ENCODE measurements around the gene NFIA.

The NFIA gene

DNA sequence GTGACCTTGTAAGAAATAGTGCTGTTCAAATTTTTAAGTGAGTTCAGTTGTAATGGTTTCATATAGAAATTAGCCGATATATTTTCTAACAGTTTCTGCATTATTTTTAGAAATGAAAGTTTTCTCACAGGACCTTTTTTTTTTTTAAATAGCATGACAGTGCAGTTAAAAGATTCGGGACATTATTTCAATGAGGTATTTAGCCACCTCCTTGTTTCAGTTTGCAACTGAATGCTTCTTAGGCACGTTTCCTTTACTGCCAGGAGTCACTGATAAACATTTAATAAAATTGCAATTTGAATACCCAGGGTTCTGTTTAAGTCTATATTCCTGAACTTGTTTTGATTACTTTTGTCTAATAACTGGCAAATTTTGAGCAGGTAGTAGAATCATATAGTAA is 337.9 kb downstream of the NFIA start:
- DNase-seq = no peak

- no peak for DNase-seq
Measured at GRCh38 chr1:61420909-61421835, 338.8 kb downstream of the NFIA start.

GRCh38 chr1:61423643-61424042 is 341.3 kb downstream of the NFIA start:
- DNase-seq = no peak

GRCh38 chr1:61424382-61424781 is 342.0 kb downstream of the NFIA start:
- no peak for DNase-seq

GRCh38 chr1:61425040-61425439 is 342.7 kb downstream of the NFIA start:
- no peak for DNase-seq

- no peak for DNase-seq
Measured at GRCh38 chr1:61426254-61426653, 343.9 kb downstream of the NFIA start.

- DNase-seq = no peak
Measured at GRCh38 chr1:61426885-61427284, 344.5 kb downstream of the NFIA start.

GRCh38 chr1:61427510-61427909 is 345.1 kb downstream of the NFIA start:
- no peak for DNase-seq

DNA sequence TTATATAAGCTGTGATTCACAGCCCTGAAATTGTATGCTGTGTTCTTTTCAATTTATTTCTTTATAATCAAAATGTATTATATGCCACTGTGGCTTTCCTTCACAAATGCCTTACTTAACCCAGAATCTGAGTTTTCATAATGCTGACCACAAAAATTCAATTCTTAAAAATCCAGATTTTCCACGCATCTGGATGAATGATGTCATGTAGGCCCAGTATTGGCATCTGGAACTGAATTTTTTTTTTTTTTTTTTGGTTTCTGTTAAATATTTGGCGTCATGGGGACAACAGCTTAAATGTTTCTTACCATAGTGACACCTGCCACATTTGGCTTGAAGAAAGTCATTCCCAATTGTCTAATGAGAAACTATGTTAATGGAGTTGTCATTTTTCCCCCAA is 345.8 kb downstream of the NFIA start:
- DNase-seq = no peak

DNA sequence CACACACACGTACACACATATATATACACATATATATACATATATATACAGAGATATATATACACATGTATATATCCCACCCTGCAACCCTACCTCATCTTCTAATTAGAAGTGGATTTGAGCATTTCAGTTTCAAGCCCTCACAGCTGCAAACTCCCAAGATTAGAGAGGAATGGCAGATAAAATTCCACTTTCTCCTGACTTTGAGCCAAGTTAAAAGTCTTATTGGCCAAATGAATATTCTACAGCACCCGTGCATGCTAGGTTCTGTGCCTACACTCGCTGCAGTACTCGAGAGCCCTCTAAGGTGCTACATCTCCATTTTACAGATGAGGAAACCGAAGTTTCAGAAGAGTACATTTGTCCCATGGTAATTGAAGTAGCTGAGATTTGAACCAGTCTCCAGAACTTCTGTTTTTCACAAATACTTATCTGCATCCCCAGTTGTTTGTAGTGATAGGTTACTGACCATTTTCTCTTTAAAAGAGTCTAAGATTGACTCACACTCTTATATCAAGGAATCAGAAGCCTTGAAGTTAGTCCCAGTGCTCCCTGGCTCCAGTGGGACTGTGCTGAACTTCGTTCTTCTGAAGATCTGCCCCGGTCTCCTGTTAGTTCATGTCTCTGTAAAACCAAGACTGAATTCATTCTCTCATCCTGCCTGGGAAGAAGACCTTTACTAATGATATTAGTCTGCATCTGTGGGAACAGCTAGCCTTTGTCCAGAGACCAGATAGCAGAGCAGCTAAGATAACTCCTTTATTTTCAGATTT is 350.4 kb downstream of the NFIA start:
- DNase-seq = no peak

GRCh38 chr1:61433646-61434045 is 351.3 kb downstream of the NFIA start:
- no peak for DNase-seq

GRCh38 chr1:61434276-61434675 is 351.9 kb downstream of the NFIA start:
- DNase-seq = peak in 1 of 51 donors; percentile 32

DNA sequence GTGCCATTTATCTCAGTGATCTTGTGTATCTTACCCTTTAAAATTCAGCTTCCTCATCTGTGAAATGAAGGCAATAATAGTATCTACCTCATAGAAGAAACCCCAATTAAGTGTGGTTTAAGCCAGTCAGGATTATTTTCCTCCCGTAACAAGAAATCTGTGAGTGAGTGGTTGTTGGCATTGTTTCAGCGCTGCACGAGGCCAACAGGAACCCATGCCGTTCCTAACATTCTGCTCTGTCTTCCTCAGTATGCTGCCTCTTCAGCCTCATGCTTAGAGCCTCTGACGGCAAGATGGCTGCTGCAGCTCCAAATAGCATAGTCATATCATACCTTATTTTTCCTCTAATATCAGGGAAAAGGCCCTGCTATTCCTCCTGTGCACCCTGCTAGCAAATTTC is 352.9 kb downstream of the NFIA start:
- DNase-seq = no peak

DNA sequence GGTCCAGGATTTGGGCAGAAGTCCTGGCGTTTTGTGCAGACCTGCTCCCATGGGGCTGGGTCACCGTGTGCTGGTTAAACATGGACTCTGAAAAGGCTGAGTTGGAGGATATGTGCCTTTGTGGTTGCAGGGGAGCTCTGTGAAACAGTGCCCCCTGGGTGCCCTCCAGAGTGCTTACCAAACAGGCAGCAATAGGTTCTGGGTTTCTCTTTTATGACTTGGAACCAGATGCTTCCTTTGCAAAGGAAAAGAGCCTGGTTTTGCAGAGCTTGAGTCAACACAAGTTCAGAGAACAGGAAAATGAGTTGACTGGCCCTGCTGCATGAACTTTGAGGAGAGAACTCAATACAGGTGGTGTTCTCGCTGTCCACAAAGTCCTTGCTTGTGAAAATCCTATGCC is 353.7 kb downstream of the NFIA start:
- no peak for DNase-seq

GRCh38 chr1:61436491-61437120 is 354.2 kb downstream of the NFIA start:
- no peak for DNase-seq

DNA sequence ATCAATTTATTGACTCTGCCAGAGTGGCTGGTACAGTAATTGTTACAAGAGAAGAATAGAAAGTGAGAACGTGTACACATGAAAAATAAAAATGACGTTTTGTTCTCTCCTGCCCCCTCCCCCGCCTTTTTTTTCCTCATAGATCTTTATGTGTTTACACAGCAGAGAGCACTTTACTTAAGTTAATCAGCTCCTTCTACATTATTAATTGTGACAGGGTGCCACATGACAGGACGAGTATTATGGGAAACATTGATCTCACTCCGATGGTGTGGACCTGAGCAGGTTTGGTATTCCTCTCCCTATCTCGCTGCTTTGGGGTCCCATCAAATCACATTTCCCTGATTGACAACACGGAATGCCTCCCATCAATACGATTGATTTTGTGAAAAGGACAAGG is 356.9 kb downstream of the NFIA start:
- no peak for DNase-seq

DNA sequence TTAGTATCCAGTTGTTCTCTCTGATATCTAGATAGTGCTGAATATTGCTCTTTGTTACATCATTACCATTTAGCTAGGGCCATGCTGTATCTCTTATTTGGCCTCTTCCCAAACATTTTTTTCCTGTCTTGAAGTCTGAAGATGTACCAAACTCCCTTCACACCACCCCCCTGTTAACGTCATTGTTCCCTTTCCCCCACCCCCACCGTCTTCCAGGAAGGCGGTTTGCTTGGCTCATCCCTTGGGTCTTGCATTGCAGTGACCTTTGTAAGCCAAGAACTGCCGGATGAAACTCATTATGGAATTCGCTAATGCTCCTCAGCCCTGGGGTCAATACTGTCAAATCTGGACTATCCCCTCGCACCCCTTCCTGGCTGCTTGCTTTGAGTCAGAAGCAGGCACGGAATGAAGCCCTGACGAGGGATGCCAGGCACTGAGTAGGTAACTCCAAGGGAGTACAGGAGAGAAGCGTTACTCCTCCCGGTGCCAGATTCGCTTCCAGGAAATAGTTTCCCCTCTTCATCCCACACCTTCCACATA is 359.4 kb downstream of the NFIA start:
- DNase-seq = no peak

DNA sequence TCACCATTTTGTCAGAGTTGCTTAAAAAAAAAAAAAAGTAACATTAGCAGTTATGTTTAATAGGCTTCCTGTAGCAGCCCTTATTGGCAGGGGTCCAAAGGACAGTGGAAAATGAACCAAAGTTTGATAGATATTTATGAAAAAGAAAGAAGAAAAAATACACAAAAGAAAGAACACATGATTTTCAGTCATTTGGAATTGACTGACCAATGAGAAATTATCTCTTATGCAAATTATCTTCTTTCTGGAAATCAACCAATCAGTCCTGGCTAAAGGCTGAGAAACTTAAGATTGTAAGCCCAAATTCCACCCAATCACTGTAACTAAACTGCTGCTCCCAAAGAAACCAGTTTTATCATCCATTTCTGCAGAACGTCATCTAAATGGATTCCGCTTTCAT is 360.2 kb downstream of the NFIA start:
- DNase-seq = no peak

- DNase-seq = no peak
Measured at GRCh38 chr1:61444288-61444687, 361.9 kb downstream of the NFIA start.

GRCh38 chr1:61445269-61445825 is 363.0 kb downstream of the NFIA start:
- no peak for DNase-seq

GRCh38 chr1:61446531-61446991 is 364.2 kb downstream of the NFIA start:
- no peak for DNase-seq

All from hypothalamus (tissue), 51 donors.